Neural cell (in vitro differentiated cells): ENCODE measurements around the gene DNAJC8.

Experiments
- CTCF ChIP-seq: fragments of 450-650 bp; IDR thresholded peaks from 2 replicates; pipeline ENCODE4 v1.5.1; 2014; ENCODE audit warnings: antibody characterized with exemption, mild to moderate bottlenecking, moderate library complexity; ENCODE audit not compliant: poor library complexity, severe bottlenecking
- RAD21 ChIP-seq: fragments of 450-650 bp; conservative IDR thresholded peaks from 2 replicates; pipeline ENCODE4 v1.6.1; 2014; ENCODE audit warnings: antibody characterized with exemption, mild to moderate bottlenecking, moderate library complexity

- no peak for TF ChIP-seq CTCF
- no peak for TF ChIP-seq RAD21
Observed at GRCh38 chr1:28156821-28157220, 76.0 kb downstream of the DNAJC8 start.
